H1 (cell line): ENCODE data around the gene GTPBP6. TPM values are rescaled to one million over a fixed set of nuclear protein-coding genes. Genes with fewer than 3 reads are reported as not detected.

Experiments used
- CTCF ChIA-PET: fragments of 300-600 bp; sonication (Branson Sonifier 250); formaldehyde crosslinking; loops from one replicate; lab custom pipeline; 2021; ENCODE audit not compliant: partially characterized antibody; lab: Charles Lee
- POLR2A ChIA-PET: fragments of 300-600 bp; sonication (Branson Sonifier 250); formaldehyde crosslinking; loops from one replicate; lab custom pipeline; 2021; ENCODE audit warnings: inconsistent platforms; ENCODE audit not compliant: partially characterized antibody; lab: Charles Lee
- DNase-seq, 2 experiments: peaks; one replicate each; pipeline versions ENCODE4 v3.0.0 to v3.0.0-alpha.2; 2010 to 2022; ENCODE audit warnings: low spot score in 2 of 2, low read depth in 1 of 2, mixed read lengths in 1 of 2
- FAIRE-seq: peaks from 2 replicates; lab custom pipeline; 2011; peaks lifted over from hg19 to GRCh38; lab: Jason Lieb, UNC
- H2AFZ ChIP-seq: 2 replicates; pipeline ENCODE4 v1.8.1; 2012; ENCODE audit warnings: low read length, inconsistent platforms
- H2AK5ac ChIP-seq: 2 replicates; pipeline ENCODE4 v1.6.1; 2013; ENCODE audit warnings: low read depth, low read length
- H2BK120ac ChIP-seq: replicated peaks from 2 replicates; pipeline ENCODE3; 2013; ENCODE audit warnings: low read depth, low read length, inconsistent platforms
- H2BK12ac ChIP-seq: 2 replicates; pipeline ENCODE4 v1.6.1; 2013; ENCODE audit warnings: low read depth, low read length
- H2BK15ac ChIP-seq: 2 replicates; pipeline ENCODE4 v1.6.1; 2013; ENCODE audit warnings: low read length
- H2BK20ac ChIP-seq: 2 replicates; pipeline ENCODE4 v1.6.1; 2013; ENCODE audit warnings: low read length
- H2BK5ac ChIP-seq: 2 replicates; pipeline ENCODE4 v1.6.1; 2013; ENCODE audit warnings: low read depth, low read length
- H3K14ac ChIP-seq: 2 replicates; pipeline ENCODE4 v1.6.1; 2013; ENCODE audit warnings: inconsistent platforms; ENCODE audit not compliant: insufficient read length
- H3K18ac ChIP-seq: 2 replicates; pipeline ENCODE4 v1.6.1; 2013; ENCODE audit warnings: low read length; ENCODE audit errors: extremely low read depth
- H3K23ac ChIP-seq: 2 replicates; pipeline ENCODE4 v1.6.1; 2013; ENCODE audit warnings: inconsistent platforms; ENCODE audit not compliant: insufficient read length
- H3K23me2 ChIP-seq: 2 replicates; pipeline ENCODE4 v1.6.1; 2013; ENCODE audit warnings: low read depth, low read length
- H3K27ac ChIP-seq: 2 replicates; pipeline ENCODE4 v1.6.1; 2011; ENCODE audit warnings: low read depth, low read length, inconsistent platforms
- H3K27me3 ChIP-seq, 4 experiments: replicated peaks in 1 of 4; 1 replicate in 1 of 4; 2 replicates in 3 of 4; pipeline versions ENCODE4 v1.6.1 to v1.8.1; 2011 to 2013; ENCODE audit warnings: low read length in 3 of 4, mild to moderate bottlenecking in 3 of 4, inconsistent platforms in 2 of 4, mixed read lengths in 2 of 4, moderate library complexity in 1 of 4; ENCODE audit not compliant: control insufficient read depth in 3 of 4, insufficient read depth in 3 of 4; ENCODE audit errors: extremely low read depth in 1 of 4
- H3K36me3 ChIP-seq, 4 experiments: 2 replicates each; pipeline versions ENCODE4 v1.6.1 to v1.8.1; 2011 to 2013; ENCODE audit warnings: mild to moderate bottlenecking in 4 of 4, low read length in 3 of 4, moderate library complexity in 2 of 4, control low read depth in 1 of 4, inconsistent platforms in 1 of 4; ENCODE audit not compliant: insufficient read depth in 4 of 4, control insufficient read depth in 2 of 4
- H3K4ac ChIP-seq: replicated peaks from 2 replicates; pipeline ENCODE3; 2013; ENCODE audit warnings: low read length, low read depth, mixed read lengths, inconsistent platforms; ENCODE audit not compliant: insufficient read length
- H3K4me1 ChIP-seq, 4 experiments: replicated peaks in 1 of 4; 1 replicate in 1 of 4; 2 replicates in 3 of 4; pipeline versions ENCODE4 v1.6.1 to v1.8.1; 2011 to 2013; ENCODE audit warnings: low read length in 3 of 4, inconsistent platforms in 2 of 4, mixed read lengths in 1 of 4; ENCODE audit not compliant: insufficient read depth in 4 of 4, control insufficient read depth in 3 of 4
- H3K4me2 ChIP-seq, 2 experiments: 2 replicates each; pipeline versions ENCODE4 v1.6.1 to v1.8.1; 2011 to 2013; ENCODE audit warnings: low read depth in 2 of 2, low read length in 2 of 2, control low read depth in 1 of 2, inconsistent platforms in 1 of 2, mild to moderate bottlenecking in 1 of 2; ENCODE audit not compliant: insufficient read depth in 1 of 2
- H3K4me3 ChIP-seq, 4 experiments: fragments of 200-600, 300-600 bp in 1 of 4; sonication (generic), shearing (Covaris generic), sonication (Bioruptor Twin) in 1 of 4; 2 replicates each; pipeline versions ENCODE4 v1.5.1 to v1.8.1; 2011 to 2016; ENCODE audit warnings: low read length in 4 of 4, low read depth in 3 of 4, control low read depth in 2 of 4, inconsistent platforms in 2 of 4, mild to moderate bottlenecking in 2 of 4, mixed read lengths in 1 of 4, moderate library complexity in 1 of 4; ENCODE audit not compliant: insufficient read depth in 2 of 4; ENCODE audit errors: extremely low read depth in 1 of 4
- H3K56ac ChIP-seq: replicated peaks from 2 replicates; pipeline ENCODE3; 2013; ENCODE audit warnings: low read depth, mild to moderate bottlenecking, mixed read lengths, low read length, inconsistent platforms; ENCODE audit not compliant: insufficient read length
- H3K79me1 ChIP-seq: 2 replicates; pipeline ENCODE4 v1.6.1; 2013; ENCODE audit warnings: low read depth, low read length, control low read depth
- H3K79me2 ChIP-seq, 2 experiments: 2 replicates each; pipeline versions ENCODE4 v1.6.1 to v1.8.1; 2012 to 2013; ENCODE audit warnings: low read length in 2 of 2, mild to moderate bottlenecking in 2 of 2, inconsistent platforms in 1 of 2; ENCODE audit not compliant: insufficient read depth in 2 of 2, control insufficient read depth in 1 of 2
- H3K9ac ChIP-seq, 4 experiments: replicated peaks in 1 of 4; 1 replicate in 1 of 4; 2 replicates in 3 of 4; pipeline versions ENCODE4 v1.6.1 to v1.8.1; 2011 to 2013; ENCODE audit warnings: low read depth in 3 of 4, low read length in 3 of 4, control low read depth in 2 of 4, mild to moderate bottlenecking in 2 of 4, moderate library complexity in 2 of 4, inconsistent platforms in 1 of 4; ENCODE audit errors: extremely low read depth in 1 of 4
- H3K9me3 ChIP-seq, 2 experiments: 2 replicates each; pipeline versions ENCODE4 v1.6.1 to v1.8.1; 2012 to 2013; ENCODE audit warnings: mild to moderate bottlenecking in 2 of 2, moderate library complexity in 2 of 2, control low read depth in 1 of 2, inconsistent platforms in 1 of 2, low read depth in 1 of 2, low read length in 1 of 2, mixed read lengths in 1 of 2; ENCODE audit not compliant: insufficient read depth in 2 of 2
- H4K20me1 ChIP-seq, 2 experiments: replicated peaks in 1 of 2; 2 replicates each; pipeline versions ENCODE3 to v1.8.1; 2011 to 2013; ENCODE audit warnings: inconsistent platforms in 2 of 2, low read length in 2 of 2, mild to moderate bottlenecking in 1 of 2; ENCODE audit not compliant: insufficient read depth in 2 of 2, control insufficient read depth in 1 of 2
- H4K5ac ChIP-seq: 2 replicates; pipeline ENCODE4 v1.6.1; 2013; ENCODE audit warnings: low read length, low read depth, mixed read lengths, inconsistent platforms; ENCODE audit not compliant: insufficient read length
- H4K8ac ChIP-seq: 2 replicates; pipeline ENCODE4 v1.8.0; 2013; ENCODE audit warnings: mild to moderate bottlenecking, moderate library complexity, low read length, inconsistent platforms; ENCODE audit not compliant: insufficient read depth; ENCODE audit errors: extremely low read depth
- H4K91ac ChIP-seq: replicated peaks from 2 replicates; pipeline ENCODE3; 2013; ENCODE audit warnings: low read length, mixed read lengths, inconsistent platforms; ENCODE audit not compliant: insufficient read length
- HDAC2 ChIP-seq, 2 experiments: fragments of 300-600 bp in 1 of 2; sonication (generic) in 1 of 2; IDR thresholded peaks; 2 replicates each; pipeline ENCODE4 v1.6.1; 2011 to 2012; ENCODE audit warnings: low read depth in 2 of 2, low read length in 2 of 2, mild to moderate bottlenecking in 2 of 2, moderate library complexity in 2 of 2, borderline replicate concordance in 1 of 2, inconsistent platforms in 1 of 2
- NANOG ChIP-seq: IDR thresholded peaks from 2 replicates; pipeline ENCODE4 v1.6.1; 2011; ENCODE audit warnings: low read length, low read depth, mild to moderate bottlenecking, inconsistent platforms; ENCODE audit not compliant: insufficient read depth, poor library complexity, severe bottlenecking
- SAP30 ChIP-seq: fragments of 300-600 bp; sonication (generic); IDR thresholded peaks from 2 replicates; pipeline ENCODE4 v1.7.1; 2012; ENCODE audit warnings: low read length, moderate library complexity, mild to moderate bottlenecking, inconsistent platforms; ENCODE audit not compliant: insufficient read depth, insufficient replicate concordance
- ZNF274 ChIP-seq: IDR thresholded peaks from 2 replicates; pipeline ENCODE4 v1.7.0; 2012; ENCODE audit warnings: low read length, borderline replicate concordance; ENCODE audit errors: extremely low read depth
- WGBS, 2 experiments: shearing (Covaris generic) in 1 of 2; methylation state at CpG; one replicate each; pipeline versions ENCODE4 v1.1.6 to v1.1.7; 2013 to 2015; ENCODE audit warnings: low lambda C conversion rate in 2 of 2, mixed read lengths in 2 of 2, inconsistent platforms in 1 of 2, low coverage in 1 of 2, missing lambda C conversion rate in 1 of 2; ENCODE audit not compliant: insufficient replicate concordance in 2 of 2, insufficient coverage in 1 of 2, insufficient read length in 1 of 2; ENCODE audit errors: extremely low coverage in 1 of 2, missing lambda C conversion rate in 1 of 2; 5-methylcytosine and 5-hydroxymethylcytosine counted together
- polyA plus RNA-seq, 7 experiments: library from polyadenylated mRNA; depleted of rRNA in 3 of 7; stranded (reverse) in 5 of 7; unstranded in 2 of 7; fragments of >200 nt in 5 of 7; fragments of 200-250 nt in 2 of 7; gene quantifications; 1 replicate in 5 of 7; 2 replicates in 1 of 7; 4 replicates in 1 of 7; pipeline versions ENCODE4 v1.2.1 to v1.2.3, GENCODE V29; 2011 to 2013; ENCODE audit warnings: missing spikeins in 2 of 7, mixed read lengths in 2 of 7
- total RNA-seq: library from RNA; stranded (reverse); fragmentation: NEBNext Ultra II Directional; extraction: Animal tissue kit (Norgen Biotek cat#: 25700); gene quantifications from 2 replicates; pipeline ENCODE4 v1.2.1, GENCODE V29; 2021
- TF ChIP-seq, protein P1 (sequence below): IDR thresholded peaks from 2 replicates; pipeline ENCODE4 v1.6.1; 2012; ENCODE audit warnings: inconsistent platforms

Gene GTPBP6
- total and polyA plus RNA-seq, 2 of the 8 experiments (the other 6 are each of a cell fraction or from before 2014, with no cell fraction given) = 33.9 to 57.1 TPM

GRCh38 chrX:352582-353314 lies 34.2 kb upstream of the GTPBP6 start:
- H2AK5ac ChIP-seq = no peak overlapping the region
- H3K9me3 ChIP-seq = no peaks in the 10 kb centered on the region
- H3K4me1 ChIP-seq = no peaks in the 10 kb centered on the region; a peak in 1 of 7 replicates
- no peaks in the 10 kb centered on the region for H3K23me2 ChIP-seq
- H3K79me2 ChIP-seq = peaks cover 0 to 73% of the 10 kb centered on the region in 2 experiments; a peak in 2 of 4 replicates
- no peak overlapping the region for H2BK12ac ChIP-seq
- POLR2A ChIA-PET = no interaction called here
- WGBS, 2 experiments = 95% methylated on average over 37 of the region's 39 CpGs; no CpG with 5 or more reads in 1 of the 2 experiments
- no peak overlapping the region for H2AFZ ChIP-seq
- no peak overlapping the region for H4K5ac ChIP-seq
- H3K9ac ChIP-seq = no peak overlapping the region
- H3K27ac ChIP-seq = no peak overlapping the region
- H3K27me3 ChIP-seq = no peaks in the 10 kb centered on the region
- no peak overlapping the region for H2BK20ac ChIP-seq
- H4K91ac ChIP-seq = no peak overlapping the region
- no peak overlapping the region for H3K4ac ChIP-seq
- no peak for TF ChIP-seq HDAC2 (IDR thresholded peaks at IDR 0.05; ENCODE audit: borderline replicate concordance in 1 of 2, low read depth in 2 of 2, low read length in 2 of 2)
- no peak for TF ChIP-seq NANOG
- TF ChIP-seq SAP30 = no peak
- TF ChIP-seq, protein P1, sequence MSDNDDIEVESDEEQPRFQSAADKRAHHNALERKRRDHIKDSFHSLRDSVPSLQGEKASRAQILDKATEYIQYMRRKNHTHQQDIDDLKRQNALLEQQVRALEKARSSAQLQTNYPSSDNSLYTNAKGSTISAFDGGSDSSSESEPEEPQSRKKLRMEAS = no peak
- no peak for TF ChIP-seq ZNF274
- H3K23ac ChIP-seq = no peak overlapping the region
- no peak overlapping the region for H2BK15ac ChIP-seq
- DNase-seq (peak in 1 of 2 experiments; percentile 41), FAIRE-seq (no peak)
- no peak overlapping the region for H3K14ac ChIP-seq
- peaks cover 0 to 11% (median 2%) of the 10 kb centered on the region in 4 experiments; a peak in 5 of 8 replicates for H3K36me3 ChIP-seq
- H4K8ac ChIP-seq = no peak overlapping the region
- H3K79me1 ChIP-seq = peaks cover 15% of the 10 kb centered on the region
- H3K4me3 ChIP-seq = no peak overlapping the region
- H3K56ac ChIP-seq = no peak overlapping the region
- CTCF ChIA-PET = no interaction called here
- H2BK5ac ChIP-seq = 0 out of 2 replicates have a peak overlapping the region, but pooled peaks have one; percentile 21
- H4K20me1 ChIP-seq = peaks cover 10 to 16% of the 10 kb centered on the region in 2 experiments
- no peak overlapping the region for H3K18ac ChIP-seq
- H2BK120ac ChIP-seq = no peak overlapping the region
- H3K4me2 ChIP-seq = no peak overlapping the region
